Neural crest cell (in vitro differentiated cells): Measurements from ENCODE around the gene NDRG2. TPM values are rescaled to one million over a fixed set of nuclear protein-coding genes. Genes with fewer than 3 reads are reported as not detected.

Source experiments
- DNase-seq: peaks from one replicate; pipeline ENCODE4 v3.0.0; 2021; ENCODE audit warnings: low read depth, mixed read lengths, low spot score
- H3K27ac Mint-ChIP-seq: one replicate; pipeline ENCODE4 v1.8.0; 2021; ENCODE audit warnings: mild to moderate bottlenecking, mixed read lengths; ENCODE audit not compliant: unreplicated experiment
- H3K27me3 Mint-ChIP-seq: 2 replicates; pipeline ENCODE4 v1.8.0; 2021; ENCODE audit warnings: low read depth, mild to moderate bottlenecking, mixed read lengths
- H3K36me3 Mint-ChIP-seq: 2 replicates; pipeline ENCODE4 v1.8.0; 2021; ENCODE audit warnings: low read depth, mild to moderate bottlenecking, mixed read lengths
- H3K4me1 Mint-ChIP-seq: 2 replicates; pipeline ENCODE4 v1.8.0; 2021; ENCODE audit warnings: mixed read lengths
- H3K4me3 Mint-ChIP-seq: one replicate; pipeline ENCODE4 v1.8.0; 2021; ENCODE audit warnings: mild to moderate bottlenecking, mixed read lengths
- H3K9me3 Mint-ChIP-seq: 2 replicates; pipeline ENCODE4 v1.8.0; 2021; ENCODE audit warnings: mixed read lengths
- CTCF ChIP-seq: fragments of 200-600 bp; sonication (generic); conservative IDR thresholded peaks from 2 replicates; pipeline ENCODE4 v1.5.0; 2021; ENCODE audit warnings: antibody characterized with exemption, mild to moderate bottlenecking
- total RNA-seq: library from RNA; stranded (reverse); gene quantifications from 2 replicates; pipeline ENCODE4 v1.2.1, GENCODE V29; 2021

Gene NDRG2
- total RNA-seq, 1 donor from 2014 or later, result 17.4 TPM

GRCh38 chr14:21063479-21063878 lies 38.6 kb upstream of the NDRG2 start:
- no peaks in the 10 kb centered on the region for H3K9me3 Mint-ChIP-seq
- H3K4me1 Mint-ChIP-seq, result peaks cover 17% of the 10 kb centered on the region
- DNase-seq, result no peak
- no peaks in the 10 kb centered on the region for H3K36me3 Mint-ChIP-seq
- H3K27ac Mint-ChIP-seq, result no peak overlapping the region
- no peak for TF ChIP-seq CTCF
- peak overlapping the region; percentile 35 for H3K4me3 Mint-ChIP-seq
- H3K27me3 Mint-ChIP-seq, result peaks cover under 1% of the 10 kb centered on the region

- H3K36me3 Mint-ChIP-seq, result no peaks in the 10 kb centered on the region
- no peaks in the 10 kb centered on the region for H3K9me3 Mint-ChIP-seq
- H3K27me3 Mint-ChIP-seq, result no peaks in the 10 kb centered on the region
- no peak overlapping the region for H3K4me3 Mint-ChIP-seq
- no peak for DNase-seq
- peaks cover 10% of the 10 kb centered on the region for H3K4me1 Mint-ChIP-seq
- TF ChIP-seq CTCF, result no peak
- H3K27ac Mint-ChIP-seq, result no peak overlapping the region
These were observed 36.4 kb upstream of the NDRG2 start for GRCh38 chr14:21061347-21061668.

- H3K27me3 Mint-ChIP-seq, result no peaks in the 10 kb centered on the region
- H3K9me3 Mint-ChIP-seq, result no peaks in the 10 kb centered on the region
- H3K4me1 Mint-ChIP-seq, result peaks cover 10% of the 10 kb centered on the region
- H3K27ac Mint-ChIP-seq, result no peak overlapping the region
- no peak for DNase-seq
- H3K36me3 Mint-ChIP-seq, result no peaks in the 10 kb centered on the region
- no peak overlapping the region for H3K4me3 Mint-ChIP-seq
- TF ChIP-seq CTCF, result no peak
These were observed 35.9 kb upstream of the NDRG2 start for GRCh38 chr14:21060614-21061346.

- Mint-ChIP-seq H3K4me3 (no peak overlapping the region), H3K36me3 (no peaks in the 10 kb centered on the region), H3K27me3 (no peaks in the 10 kb centered on the region), H3K27ac (no peak overlapping the region), H3K9me3 (no peaks in the 10 kb centered on the region), H3K4me1 (peaks cover 10% of the 10 kb centered on the region)
- no peak for DNase-seq
- no peak for TF ChIP-seq CTCF
These were observed 35.2 kb upstream of the NDRG2 start for GRCh38 chr14:21059842-21060613.

DNA sequence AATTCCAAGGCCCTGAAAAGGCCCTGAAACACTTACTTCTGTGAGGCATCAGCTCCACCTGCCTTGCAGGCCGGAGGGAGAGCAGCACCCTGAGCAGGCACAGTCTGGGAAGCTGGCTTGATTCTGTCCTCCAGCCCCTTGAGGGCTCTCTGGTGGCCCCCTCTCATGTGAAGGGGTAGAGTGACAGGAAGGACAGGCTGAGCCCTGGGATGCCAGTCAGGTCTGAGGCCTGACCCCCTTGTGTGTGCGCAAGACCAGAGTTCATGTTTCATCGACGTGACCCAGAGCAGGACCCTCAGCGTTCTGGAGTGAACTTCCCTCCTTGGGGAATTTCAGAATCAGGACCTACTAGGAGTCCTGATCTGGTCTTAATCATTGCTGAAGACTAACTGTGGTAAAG lies 34.0 kb upstream of the NDRG2 start:
- Mint-ChIP-seq H3K4me3 (no peak overlapping the region), H3K27me3 (no peaks in the 10 kb centered on the region), H3K36me3 (no peaks in the 10 kb centered on the region), H3K9me3 (no peaks in the 10 kb centered on the region), H3K27ac (no peak overlapping the region), H3K4me1 (peaks cover 9% of the 10 kb centered on the region)
- TF ChIP-seq CTCF, result no peak
- no peak for DNase-seq
